Fibroblast of mammary gland (primary cell): ENCODE results near the gene PDGFRB.

Source experiments
- DNase-seq: peaks from one replicate; pipeline ENCODE4 v3.0.0-alpha.2; 2010; ENCODE audit warnings: low read depth
- H3K4me3 ChIP-seq: 2 replicates; pipeline ENCODE4 v1.5.1; 2011; ENCODE audit warnings: low read depth, mild to moderate bottlenecking, low read length, moderate library complexity; ENCODE audit not compliant: control insufficient read depth
- TF ChIP-seq, protein P1 (sequence below): conservative IDR thresholded peaks from 2 replicates; pipeline ENCODE4 v1.5.1; 2011; ENCODE audit warnings: low read depth, low read length, inconsistent platforms; ENCODE audit not compliant: control insufficient read depth, insufficient read depth

Gene PDGFRB

DNA sequence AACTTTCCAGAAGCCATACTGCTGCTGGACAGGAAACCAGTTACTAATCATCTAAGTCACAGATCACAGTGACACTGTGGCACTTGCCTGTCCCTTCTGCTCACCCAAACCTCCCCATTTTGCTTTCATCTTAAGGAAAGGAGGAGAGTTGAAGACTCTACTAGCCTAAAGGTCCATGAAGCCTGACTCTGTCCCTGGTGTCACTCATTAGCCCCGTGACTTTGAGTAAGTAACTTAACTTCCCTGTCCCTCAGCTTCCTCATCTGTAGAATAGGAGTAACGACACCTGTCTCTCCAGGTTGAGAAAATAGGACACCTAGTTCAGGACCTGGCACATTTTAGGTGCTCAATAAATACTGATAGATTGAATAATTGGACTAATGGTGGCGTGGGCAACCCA, 33.7 kb upstream of the PDGFRB start:
- no peak overlapping the region for H3K4me3 ChIP-seq
- DNase-seq: no peak
- TF ChIP-seq, protein P1, sequence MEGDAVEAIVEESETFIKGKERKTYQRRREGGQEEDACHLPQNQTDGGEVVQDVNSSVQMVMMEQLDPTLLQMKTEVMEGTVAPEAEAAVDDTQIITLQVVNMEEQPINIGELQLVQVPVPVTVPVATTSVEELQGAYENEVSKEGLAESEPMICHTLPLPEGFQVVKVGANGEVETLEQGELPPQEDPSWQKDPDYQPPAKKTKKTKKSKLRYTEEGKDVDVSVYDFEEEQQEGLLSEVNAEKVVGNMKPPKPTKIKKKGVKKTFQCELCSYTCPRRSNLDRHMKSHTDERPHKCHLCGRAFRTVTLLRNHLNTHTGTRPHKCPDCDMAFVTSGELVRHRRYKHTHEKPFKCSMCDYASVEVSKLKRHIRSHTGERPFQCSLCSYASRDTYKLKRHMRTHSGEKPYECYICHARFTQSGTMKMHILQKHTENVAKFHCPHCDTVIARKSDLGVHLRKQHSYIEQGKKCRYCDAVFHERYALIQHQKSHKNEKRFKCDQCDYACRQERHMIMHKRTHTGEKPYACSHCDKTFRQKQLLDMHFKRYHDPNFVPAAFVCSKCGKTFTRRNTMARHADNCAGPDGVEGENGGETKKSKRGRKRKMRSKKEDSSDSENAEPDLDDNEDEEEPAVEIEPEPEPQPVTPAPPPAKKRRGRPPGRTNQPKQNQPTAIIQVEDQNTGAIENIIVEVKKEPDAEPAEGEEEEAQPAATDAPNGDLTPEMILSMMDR: no peak

DNA sequence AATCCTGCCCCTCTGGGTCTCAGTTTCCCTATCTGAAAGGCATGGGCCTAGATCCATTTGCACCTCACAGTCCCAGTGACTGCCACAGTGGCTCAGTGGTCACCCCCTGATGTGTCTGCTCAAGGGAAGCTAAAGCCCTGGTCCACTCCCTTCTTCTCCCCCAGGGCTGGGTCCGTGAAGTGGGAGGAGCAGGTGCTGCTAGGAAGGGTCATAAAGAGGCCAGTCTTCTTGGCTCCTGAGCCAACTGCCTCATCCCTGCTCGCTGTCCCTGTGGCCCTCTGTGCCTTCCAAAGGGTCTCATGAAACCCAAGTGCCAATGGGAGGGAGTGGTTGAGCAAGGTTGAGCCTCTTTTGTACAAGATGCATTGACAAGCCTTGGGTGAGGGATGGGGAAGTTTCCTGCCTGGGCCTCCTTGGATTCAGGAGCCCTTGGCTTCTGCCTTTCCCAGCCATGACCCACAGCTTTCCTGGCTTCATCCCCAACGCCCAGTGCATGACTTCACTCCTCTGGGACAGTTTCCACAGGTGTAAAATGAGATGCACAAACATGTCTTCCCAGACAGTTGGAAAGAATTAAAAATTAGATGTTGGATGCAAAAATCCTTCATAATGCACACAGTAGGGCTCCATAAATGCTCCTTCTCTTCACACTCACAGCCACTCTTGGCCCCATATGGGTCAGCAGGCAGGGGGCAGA, 32.6 kb upstream of the PDGFRB start:
- no peak for DNase-seq
- TF ChIP-seq, protein P1: no peak
- no peak overlapping the region for H3K4me3 ChIP-seq

DNA sequence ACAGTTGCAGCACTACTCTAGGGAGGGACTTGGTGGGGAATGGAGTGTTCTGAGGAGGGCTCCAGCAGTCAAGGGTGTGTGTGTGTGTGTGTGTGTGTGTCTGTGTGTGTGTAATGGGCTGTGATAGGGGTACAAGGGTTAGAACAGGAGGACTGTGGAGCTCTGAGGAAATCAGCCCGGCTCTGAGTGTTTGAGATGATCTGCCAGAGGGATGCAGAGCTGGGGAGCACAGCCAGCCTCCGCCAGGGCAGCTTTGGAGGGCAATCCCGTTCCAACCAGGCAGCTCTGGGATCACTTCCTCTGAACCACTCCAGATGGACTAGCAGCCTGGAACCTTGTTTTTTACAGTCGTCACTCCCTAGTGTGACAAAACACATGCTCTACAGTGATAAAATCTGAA, 31.3 kb upstream of the PDGFRB start:
- DNase-seq: no peak
- TF ChIP-seq, protein P1: no peak
- H3K4me3 ChIP-seq: no peak overlapping the region

DNA sequence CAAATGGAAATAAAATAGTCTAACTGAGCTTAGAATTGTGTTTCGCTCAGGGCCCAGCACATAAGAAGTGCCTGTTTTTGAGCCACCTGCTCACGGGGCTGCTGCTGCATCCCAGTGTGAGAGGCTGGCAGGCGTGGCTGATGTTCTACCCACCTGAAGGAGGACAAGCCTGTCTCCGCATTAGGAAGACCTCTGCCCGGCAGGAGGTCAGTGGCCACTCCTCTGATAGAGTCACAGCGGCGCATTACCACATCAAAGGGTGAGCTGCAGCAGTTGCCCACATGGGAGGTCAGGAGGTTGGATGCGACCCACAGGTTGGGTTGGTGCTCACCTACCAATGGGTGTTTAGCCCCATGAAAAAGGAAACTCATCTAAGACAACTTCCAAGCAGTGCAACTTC, 30.5 kb upstream of the PDGFRB start:
- TF ChIP-seq, protein P1: no peak
- no peak overlapping the region for H3K4me3 ChIP-seq
- DNase-seq: no peak

DNA sequence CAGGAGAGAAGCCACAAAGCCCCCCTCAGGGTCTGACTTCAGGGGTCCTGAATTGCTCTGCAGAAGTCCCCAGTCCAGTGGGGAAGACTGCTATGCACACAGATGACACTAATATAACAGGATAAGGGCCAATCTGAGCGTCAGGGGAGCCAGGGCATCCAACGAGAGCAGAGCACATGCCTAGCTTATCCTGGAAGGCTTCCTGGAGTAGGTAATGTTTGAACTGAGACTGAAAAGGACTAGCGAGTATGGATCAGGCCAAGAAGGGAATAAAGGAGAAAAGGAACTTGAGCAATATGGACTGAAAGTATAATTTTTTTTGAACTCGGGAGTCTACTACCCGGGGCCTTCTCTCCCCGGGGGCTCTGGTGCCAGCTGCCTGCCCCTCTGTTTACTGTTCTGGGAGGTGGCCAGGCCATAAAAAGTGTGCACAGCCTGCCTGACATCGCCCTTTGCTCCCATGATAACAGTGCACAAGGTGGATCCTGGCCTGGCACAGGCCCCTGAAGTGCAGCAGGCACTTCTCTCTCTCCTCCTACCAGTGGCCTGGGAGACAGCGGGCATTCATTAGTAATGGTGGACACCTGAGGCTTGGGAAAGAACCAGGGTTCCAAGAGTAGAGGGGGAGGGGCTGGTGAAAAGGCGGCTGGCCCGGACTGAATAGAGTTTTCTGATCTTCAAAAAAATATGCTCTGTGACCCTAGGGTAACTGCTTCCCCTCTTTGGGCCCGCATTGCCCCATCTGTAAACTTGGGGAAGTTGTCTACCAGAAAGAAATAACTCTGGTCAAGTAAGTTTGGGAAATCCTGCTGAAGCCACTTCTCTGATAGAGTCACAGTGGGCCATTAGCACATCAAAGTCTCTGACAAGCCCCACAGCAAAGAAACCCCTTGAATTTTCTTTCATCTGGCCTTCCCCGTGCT, 29.6 kb upstream of the PDGFRB start:
- TF ChIP-seq, protein P1: no peak
- no peak for DNase-seq
- H3K4me3 ChIP-seq: no peak overlapping the region

DNA sequence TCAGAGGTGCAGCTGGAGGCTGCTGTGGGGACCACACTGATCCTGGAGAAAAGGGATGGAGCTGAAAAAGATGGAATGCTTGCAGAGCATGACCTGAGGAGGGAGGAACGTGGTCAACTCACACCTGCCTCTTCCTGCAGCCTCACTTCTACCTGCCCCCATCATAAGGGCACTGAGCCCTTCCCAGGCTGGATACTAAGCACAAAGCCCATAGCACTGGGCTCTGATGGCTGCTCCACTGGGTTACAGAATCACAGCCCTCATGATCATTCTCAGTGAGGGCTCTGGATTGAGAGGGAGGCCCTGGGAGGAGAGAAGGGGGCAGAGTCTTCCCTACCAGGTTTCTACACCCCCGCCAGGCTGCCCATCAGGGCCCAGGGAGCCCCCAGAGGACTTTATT, 28.4 kb upstream of the PDGFRB start:
- DNase-seq: no peak
- no peak overlapping the region for H3K4me3 ChIP-seq
- TF ChIP-seq, protein P1: no peak
